ENCODE results near the gene XYLB.

DNA sequence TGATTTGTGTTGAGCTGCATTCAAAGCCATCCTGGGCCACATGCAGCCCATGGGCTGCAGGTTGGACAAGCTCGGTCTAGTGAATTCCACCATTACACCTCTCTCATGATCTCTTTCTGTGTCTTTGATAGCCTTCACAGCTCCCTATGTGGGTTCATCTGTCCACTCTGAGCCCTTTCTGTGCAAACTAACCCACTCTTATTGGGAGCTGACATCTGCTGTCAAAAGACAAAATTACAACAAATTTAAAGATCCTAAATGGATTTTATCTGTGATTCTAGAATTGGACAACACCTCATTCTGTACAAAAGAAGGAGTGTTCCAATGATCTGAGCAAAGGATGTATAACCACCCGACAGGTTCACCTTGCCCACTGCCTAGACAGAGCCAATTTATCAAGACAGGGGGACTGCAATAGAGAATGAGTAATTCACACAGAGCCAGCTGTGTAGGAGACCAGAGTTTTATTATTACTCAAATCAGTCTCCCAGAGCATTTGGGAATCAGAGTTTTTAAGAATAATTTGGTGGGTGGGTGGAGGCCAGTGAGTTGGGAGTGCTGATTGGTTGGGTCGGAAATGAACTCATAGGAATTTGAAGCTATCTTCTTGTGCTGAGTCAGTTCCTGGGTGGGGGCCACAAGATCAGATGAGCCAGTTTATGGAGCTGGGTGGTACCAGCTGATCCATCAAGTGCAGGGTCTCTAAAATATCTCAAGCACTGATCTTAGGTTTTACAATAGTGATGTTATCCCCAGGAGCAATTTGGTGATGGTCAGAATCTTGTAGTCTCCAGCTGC lies 2.6 kb upstream of the XYLB start:
- TF ChIP-seq, protein P1, sequence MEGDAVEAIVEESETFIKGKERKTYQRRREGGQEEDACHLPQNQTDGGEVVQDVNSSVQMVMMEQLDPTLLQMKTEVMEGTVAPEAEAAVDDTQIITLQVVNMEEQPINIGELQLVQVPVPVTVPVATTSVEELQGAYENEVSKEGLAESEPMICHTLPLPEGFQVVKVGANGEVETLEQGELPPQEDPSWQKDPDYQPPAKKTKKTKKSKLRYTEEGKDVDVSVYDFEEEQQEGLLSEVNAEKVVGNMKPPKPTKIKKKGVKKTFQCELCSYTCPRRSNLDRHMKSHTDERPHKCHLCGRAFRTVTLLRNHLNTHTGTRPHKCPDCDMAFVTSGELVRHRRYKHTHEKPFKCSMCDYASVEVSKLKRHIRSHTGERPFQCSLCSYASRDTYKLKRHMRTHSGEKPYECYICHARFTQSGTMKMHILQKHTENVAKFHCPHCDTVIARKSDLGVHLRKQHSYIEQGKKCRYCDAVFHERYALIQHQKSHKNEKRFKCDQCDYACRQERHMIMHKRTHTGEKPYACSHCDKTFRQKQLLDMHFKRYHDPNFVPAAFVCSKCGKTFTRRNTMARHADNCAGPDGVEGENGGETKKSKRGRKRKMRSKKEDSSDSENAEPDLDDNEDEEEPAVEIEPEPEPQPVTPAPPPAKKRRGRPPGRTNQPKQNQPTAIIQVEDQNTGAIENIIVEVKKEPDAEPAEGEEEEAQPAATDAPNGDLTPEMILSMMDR (IDR thresholded peaks at IDR 0.05): no peak
- no peak for TF ChIP-seq POLR2A (IDR thresholded peaks at IDR 0.05)
